Adrenal gland (tissue), 19 donors: ENCODE results near the gene DNAI7. TPM values are rescaled to one million over a fixed set of nuclear protein-coding genes. Genes with fewer than 3 reads are reported as not detected.

Experiments used
- DNase-seq, 7 donors: peaks; one replicate each; pipeline ENCODE4 v3.0.0-alpha.2; 2019 to 2020
- H3K27ac ChIP-seq, 5 donors: fragments of 200-600 bp; sonication (generic) in 4 of 5; 1 replicate in 3 of 5; 2 replicates in 2 of 5; pipeline versions ENCODE4 v1.5.1 to v1.8.0; 2016 to 2020; ENCODE audit warnings: mild to moderate bottlenecking in 1 of 5
- H3K27me3 ChIP-seq: fragments of 200-600 bp; 2 replicates; pipeline ENCODE4 v1.8.0; 2021
- H3K36me3 ChIP-seq, 2 donors: fragments of 200-600 bp; replicated peaks in 1 of 2; 1 replicate in 1 of 2; 2 replicates in 1 of 2; pipeline versions ENCODE4 v1.5.1 to v1.8.0; 2018 to 2022
- H3K4me1 ChIP-seq, 2 donors: fragments of 200-600 bp; replicated peaks in 1 of 2; 1 replicate in 1 of 2; 2 replicates in 1 of 2; pipeline versions ENCODE4 v1.5.1 to v1.8.0; 2018 to 2021
- H3K4me3 ChIP-seq, 4 donors: fragments of 200-600 bp; sonication (generic) in 3 of 4; one replicate each; pipeline ENCODE4 v1.5.1; 2016 to 2018
- H3K9me3 ChIP-seq, 3 donors: fragments of 200-600 bp; sonication (generic) in 1 of 3; replicated peaks in 1 of 3; 1 replicate in 2 of 3; 2 replicates in 1 of 3; pipeline versions ENCODE4 v1.5.1 to v1.8.0; 2016 to 2021
- POLR2A ChIP-seq, 2 donors: fragments of 450-650 bp; IDR thresholded peaks; one replicate each; pipeline ENCODE4 v1.6.1; 2017; ENCODE audit warnings: antibody characterized with exemption in 2 of 2, mild to moderate bottlenecking in 2 of 2, moderate library complexity in 1 of 2
- WGBS, 4 donors: extraction: QIAGEN DNeasy Blood & Tissue Kit in 2 of 4; methylation state at CpG; one replicate each; pipeline versions ENCODE4 v1.1.5 to v1.1.7; 2013 to 2017; 5-methylcytosine and 5-hydroxymethylcytosine counted together
- intact Hi-C, 2 donors: fragments of 100-400 bp; cut with DNase I; formaldehyde crosslinking; loops; one replicate each; pipeline versions ENCODE4 v1.14.1 to v1.15.0; 2022 to 2023
- long read RNA-seq, 10 donors: library from polyadenylated mRNA in 3 of 10; unstranded in 2 of 10; stranded (forward) in 1 of 10; transcript quantifications; one replicate each; pipeline ENCODE4 v2.0.0 and lab custom pipeline, GENCODE V29; 2021 to 2026
- polyA plus RNA-seq, 3 donors: library from polyadenylated mRNA; stranded (reverse); fragments of 200-250 nt in 2 of 3; fragments of 350-450 nt in 1 of 3; fragmentation: Illumina TruSeq in 1 of 3; extraction: RNeasy Lipid Tissue Mini Kit (QIAGEN cat#74804) in 1 of 3; gene quantifications; one replicate each; pipeline ENCODE4 v1.2.3, GENCODE V29; 2013 to 2014
- total RNA-seq, 9 donors: library from RNA; depleted of rRNA in 4 of 9; stranded (reverse); fragments of >200 nt in 4 of 9; fragments of 120-200 nt in 1 of 9; fragmentation: NEBNext Ultra II Directional in 1 of 9; extraction: Animal tissue kit (Norgen Biotek cat#: 25700) in 1 of 9; gene quantifications; one replicate each; pipeline versions ENCODE4 v1.1.0 to v1.2.4, GENCODE V29; 2013 to 2023
- TF ChIP-seq, protein P1 (sequence below), 6 experiments: fragments of 450-650 bp in 4 of 6; fragments of 200-600 bp in 2 of 6; sonication (generic) in 1 of 6; IDR thresholded peaks; 1 replicate in 5 of 6; 2 replicates in 1 of 6; pipeline versions ENCODE4 v1.5.1 to v1.8.0; 2016 to 2021; ENCODE audit warnings: antibody characterized with exemption in 6 of 6, mild to moderate bottlenecking in 2 of 6, moderate library complexity in 1 of 6
- donor health status: healthy with polysubstance abuse.
- donor health status: Bipolar disorder and iron deficiency.
- donor health status: DM: yes; HTN: yes; CAD: no.
- donor health status: DM: no; HTN: no; CAD: no.
- donor health status: DM: no; HTN: no; CAD: no.
- donor health status: DM: yes; HTN: yes; CAD: no.

DNAI7 gene
- 1 to 10 TPM in 3 of 9 donors, under 1 TPM in 6; 0.29 to 2.1 (median 0.72) TPM for total RNA-seq
- polyA plus RNA-seq, result 1 to 10 TPM in 2 of 3 donors, under 1 TPM in 1; 0.74 to 2.3 (median 1.8) TPM
- long read RNA-seq, donor 1, partial matches to known transcripts, result 384 of 546 reads
- long read RNA-seq, donor 1, other reads (novel, unspliced or antisense), result 162 of 546 reads
- long read RNA-seq, donor 2, result 0 reads
- long read RNA-seq, donor 3, result 0 reads
- long read RNA-seq, donor 4, partial matches to known transcripts, result 0 of 1 reads
- long read RNA-seq, donor 4, other reads (novel, unspliced or antisense), result 0 of 1 reads
- long read RNA-seq, donor 5, partial matches to known transcripts, result 0 of 2 reads
- long read RNA-seq, donor 5, other reads (novel, unspliced or antisense), result 1 of 2 reads
- long read RNA-seq, donor 6, partial matches to known transcripts, result 0 of 2 reads
- long read RNA-seq, donor 6, other reads (novel, unspliced or antisense), result 2 of 2 reads
- long read RNA-seq, donor 7, result 0 reads
- long read RNA-seq, donor 8, partial matches to known transcripts, result 308 of 440 reads
- long read RNA-seq, donor 8, other reads (novel, unspliced or antisense), result 132 of 440 reads
- long read RNA-seq, donor 9, partial matches to known transcripts, result 83 of 188 reads
- long read RNA-seq, donor 9, other reads (novel, unspliced or antisense), result 105 of 188 reads
- long read RNA-seq, donor 10, partial matches to known transcripts, result 62 of 120 reads
- long read RNA-seq, donor 10, other reads (novel, unspliced or antisense), result 58 of 120 reads

GRCh38 chr12:25195056-25195971 lies at the start of gene DNAI7, which contains the start of gene ETFRF1:
Gene DNAI7 (minus strand): TSS chr12:25195160. CDS start chr12:25195078, 82 bp downstream.
Gene ETFRF1 (plus strand): TSS chr12:25195237. CDS start chr12:25203957, 8,720 bp downstream.
- peak within 1 kb of the TSS; percentile 89 to 98 (median 93) for H3K27ac ChIP-seq
- intact Hi-C loops, result no loop called here
- H3K27me3 ChIP-seq, result no peaks in the 10 kb centered on the region
- H3K4me1 ChIP-seq, result peaks cover 9 to 32% of the 10 kb centered on the region in 2 donors
- no peaks in the 10 kb centered on the region for H3K36me3 ChIP-seq
- H3K4me3 ChIP-seq, result peak within 1 kb of the TSS; percentile 36 to 89 (median 63)
- TF ChIP-seq POLR2A (IDR thresholded peaks at IDR 0.05), result peak; percentile 82 to 98
- TF ChIP-seq, protein P1, sequence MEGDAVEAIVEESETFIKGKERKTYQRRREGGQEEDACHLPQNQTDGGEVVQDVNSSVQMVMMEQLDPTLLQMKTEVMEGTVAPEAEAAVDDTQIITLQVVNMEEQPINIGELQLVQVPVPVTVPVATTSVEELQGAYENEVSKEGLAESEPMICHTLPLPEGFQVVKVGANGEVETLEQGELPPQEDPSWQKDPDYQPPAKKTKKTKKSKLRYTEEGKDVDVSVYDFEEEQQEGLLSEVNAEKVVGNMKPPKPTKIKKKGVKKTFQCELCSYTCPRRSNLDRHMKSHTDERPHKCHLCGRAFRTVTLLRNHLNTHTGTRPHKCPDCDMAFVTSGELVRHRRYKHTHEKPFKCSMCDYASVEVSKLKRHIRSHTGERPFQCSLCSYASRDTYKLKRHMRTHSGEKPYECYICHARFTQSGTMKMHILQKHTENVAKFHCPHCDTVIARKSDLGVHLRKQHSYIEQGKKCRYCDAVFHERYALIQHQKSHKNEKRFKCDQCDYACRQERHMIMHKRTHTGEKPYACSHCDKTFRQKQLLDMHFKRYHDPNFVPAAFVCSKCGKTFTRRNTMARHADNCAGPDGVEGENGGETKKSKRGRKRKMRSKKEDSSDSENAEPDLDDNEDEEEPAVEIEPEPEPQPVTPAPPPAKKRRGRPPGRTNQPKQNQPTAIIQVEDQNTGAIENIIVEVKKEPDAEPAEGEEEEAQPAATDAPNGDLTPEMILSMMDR (IDR thresholded peaks at IDR 0.05), result peak in 4 of 6 experiments; percentile 18 to 38 (median 24)
- no peaks in the 10 kb centered on the region for H3K9me3 ChIP-seq
- peak; percentile 97 to 100 (median 99) for DNase-seq
- WGBS, 4 donors, result 0 to 1% (median 1%) methylated on average over 17 to 54 of the region's 54 CpGs

- Histone ChIP-seq H3K36me3 (no peaks in the 10 kb centered on the region), H3K9me3 (no peaks in the 10 kb centered on the region)
- intact Hi-C loops, result no loop called here
These were observed 48.7 kb upstream of the DNAI7 start for GRCh38 chr12:25243680-25243990.

GRCh38 chr12:25242981-25243679 lies 48.2 kb upstream of the DNAI7 start:
- no peaks in the 10 kb centered on the region for H3K4me1 ChIP-seq

More at GRCh38 chr12:25243680-25243990, 48.7 kb upstream of the DNAI7 start:
- no peaks in the 10 kb centered on the region for H3K4me1 ChIP-seq
- H3K4me3 ChIP-seq, result no peak overlapping the region
- TF ChIP-seq POLR2A (IDR thresholded peaks at IDR 0.05), result no peak
- TF ChIP-seq, protein P1 (IDR thresholded peaks at IDR 0.05), result no peak
- no peak for DNase-seq
- no peaks in the 10 kb centered on the region for H3K27me3 ChIP-seq
- no peak overlapping the region for H3K27ac ChIP-seq

More at GRCh38 chr12:25242981-25243679, 48.2 kb upstream of the DNAI7 start:
- no peak for DNase-seq
- no peak overlapping the region for H3K4me3 ChIP-seq
- no peaks in the 10 kb centered on the region for H3K27me3 ChIP-seq
- intact Hi-C loops, result no loop called here
- H3K9me3 ChIP-seq, result no peaks in the 10 kb centered on the region
- TF ChIP-seq POLR2A (IDR thresholded peaks at IDR 0.05), result no peak
- TF ChIP-seq, protein P1 (IDR thresholded peaks at IDR 0.05), result no peak
- no peaks in the 10 kb centered on the region for H3K36me3 ChIP-seq
- no peak overlapping the region for H3K27ac ChIP-seq
- 81 to 85% (median 83%) methylated on average over 5 of the region's 5 CpGs for WGBS, 4 donors
